HL-60/S4 treated with phorbol 12-myristate 13-acetate at 8.2 ng/mL for 4 days and 3 days (cell line): ENCODE results near the gene ABHD12B.

Source experiments
- in situ Hi-C: fragments of 300-500 bp; cut with MboI; formaldehyde crosslinking; loops from 2 replicates; pipeline ENCODE4 v1.15.0; 2022; ENCODE audit warnings: low sequenced_read_pairs

Gene ABHD12B

GRCh38 chr14:50837850-50838470 lies 33.9 kb upstream of the ABHD12B start:
- in situ Hi-C loops = no loop called here

- in situ Hi-C loops = no loop called here
These were observed 32.8 kb upstream of the ABHD12B start for GRCh38 chr14:50839048-50839447.

GRCh38 chr14:50839691-50840090 lies 32.2 kb upstream of the ABHD12B start:
- in situ Hi-C loops = no loop called here

GRCh38 chr14:50844391-50844790 lies 27.5 kb upstream of the ABHD12B start:
- in situ Hi-C loops = no loop called here

- in situ Hi-C loops = no loop called here
These were observed 26.7 kb upstream of the ABHD12B start for GRCh38 chr14:50845166-50845565.

- in situ Hi-C loops = no loop called here
These were observed 25.5 kb upstream of the ABHD12B start for GRCh38 chr14:50846226-50846880.

- in situ Hi-C loops = no loop called here
These were observed 18.0 kb upstream of the ABHD12B start for GRCh38 chr14:50853891-50854290.

- in situ Hi-C loops = no loop called here
These were observed 17.3 kb upstream of the ABHD12B start for GRCh38 chr14:50854521-50854920.

- in situ Hi-C loops = no loop called here
These were observed 16.3 kb upstream of the ABHD12B start for GRCh38 chr14:50855558-50855957.

- in situ Hi-C loops = no loop called here
These were observed 15.2 kb upstream of the ABHD12B start for GRCh38 chr14:50856660-50857059.

- in situ Hi-C loops = no loop called here
These were observed 12.6 kb upstream of the ABHD12B start for GRCh38 chr14:50859296-50859624.

- in situ Hi-C loops = no loop called here
These were observed 11.3 kb upstream of the ABHD12B start for GRCh38 chr14:50860478-50861086.

- in situ Hi-C loops = no loop called here
These were observed 9.8 kb upstream of the ABHD12B start for GRCh38 chr14:50862036-50862570.

GRCh38 chr14:50864237-50864636 lies 7.6 kb upstream of the ABHD12B start:
- in situ Hi-C loops = no loop called here

GRCh38 chr14:50864946-50865345 lies 6.9 kb upstream of the ABHD12B start:
- in situ Hi-C loops = no loop called here

- in situ Hi-C loops = no loop called here
These were observed 6.3 kb upstream of the ABHD12B start for GRCh38 chr14:50865391-50866076.

- in situ Hi-C loops = no loop called here
These were observed 625 bp upstream of the ABHD12B start for GRCh38 chr14:50871228-50871627.

- in situ Hi-C loops = no loop called here
These were observed 2.9 kb downstream of the ABHD12B start for GRCh38 chr14:50874757-50875156.

- in situ Hi-C loops = no loop called here
These were observed 3.7 kb downstream of the ABHD12B start for GRCh38 chr14:50875359-50876070.

- in situ Hi-C loops = no loop called here
These were observed 11.3 kb downstream of the ABHD12B start for GRCh38 chr14:50882932-50883826.
